GM21576 (cell line): ENCODE measurements around the gene NFATC4.
"Not testable (repeated sequence)": the region's sequence is repeated elsewhere in the genome, so short reads cannot be mapped to it uniquely, and the experiment has no call there.

ENCODE experiments used
- ATAC-seq: cut with Tn5 transposase; IDR thresholded peaks from one replicate; pipeline ENCODE4 v1.9.1; 2021; ENCODE audit warnings: mild to moderate bottlenecking, moderate library complexity; ENCODE audit not compliant: unreplicated experiment

Gene NFATC4

GRCh38 chr14:24385524-24385923 is 17.5 kb downstream of the NFATC4 start:
- ATAC-seq, result no peak

GRCh38 chr14:24387009-24387345 is 19.0 kb downstream of the NFATC4 start:
- ATAC-seq, result no peak

GRCh38 chr14:24387579-24387978 is 19.6 kb downstream of the NFATC4 start:
- ATAC-seq, result not testable (repeated sequence)

GRCh38 chr14:24388474-24389179 is 20.6 kb downstream of the NFATC4 start:
- ATAC-seq, result no peak

GRCh38 chr14:24389226-24389848 is 21.4 kb downstream of the NFATC4 start:
- no peak for ATAC-seq

- no peak for ATAC-seq
Measured at GRCh38 chr14:24390701-24391468, 22.9 kb downstream of the NFATC4 start.

GRCh38 chr14:24392325-24393091 is 24.5 kb downstream of the NFATC4 start:
- no peak for ATAC-seq

GRCh38 chr14:24394275-24394674 is 26.3 kb downstream of the NFATC4 start:
- ATAC-seq, result no peak

- ATAC-seq, result no peak
Measured at GRCh38 chr14:24395609-24396582, 27.9 kb downstream of the NFATC4 start.

- no peak for ATAC-seq
Measured at GRCh38 chr14:24397639-24398292, 29.8 kb downstream of the NFATC4 start.

- no peak for ATAC-seq
Measured at GRCh38 chr14:24398293-24398652, 30.3 kb downstream of the NFATC4 start.

- no peak for ATAC-seq
Measured at GRCh38 chr14:24398653-24399446, 30.9 kb downstream of the NFATC4 start, which contains the start of gene NYNRIN. TSS of gene NYNRIN (plus strand) at chr14:24399003. CDS start at chr14:24399247, 244 bp downstream.

- no peak for ATAC-seq
Measured at GRCh38 chr14:24399447-24399822, 31.5 kb downstream of the NFATC4 start.

- no peak for ATAC-seq
Measured at GRCh38 chr14:24399999-24400718, 32.2 kb downstream of the NFATC4 start.

- ATAC-seq, result no peak
Measured at GRCh38 chr14:24401810-24402702, 34.1 kb downstream of the NFATC4 start.

GRCh38 chr14:24403294-24403998 is 35.5 kb downstream of the NFATC4 start:
- no peak for ATAC-seq

- no peak for ATAC-seq
Measured at GRCh38 chr14:24404814-24405213, 36.8 kb downstream of the NFATC4 start.
